Astrocyte (in vitro differentiated cells and primary cell): ENCODE measurements around the gene GRM4. TPM values are rescaled to one million over a fixed set of nuclear protein-coding genes. Genes with fewer than 3 reads are reported as not detected.

Source experiments
- DNase-seq: peaks from one replicate; pipeline ENCODE4 v3.0.0-alpha.2; 2010; ENCODE audit warnings: low read depth
- FAIRE-seq: peaks from 2 replicates; lab custom pipeline; 2011; peaks lifted over from hg19 to GRCh38; lab: Jason Lieb, UNC
- H2AFZ ChIP-seq: 2 replicates; pipeline ENCODE4 v1.6.0; 2012; ENCODE audit warnings: low read depth, low read length, inconsistent platforms
- H3K27ac ChIP-seq: 2 replicates; pipeline ENCODE4 v1.5.1; 2011; ENCODE audit warnings: low read depth, low read length, inconsistent platforms
- H3K27me3 ChIP-seq: 2 replicates; pipeline ENCODE4 v1.6.0; 2011; ENCODE audit warnings: low read length, inconsistent platforms; ENCODE audit not compliant: insufficient read depth
- H3K36me3 ChIP-seq: 2 replicates; pipeline ENCODE4 v1.5.1; 2011; ENCODE audit warnings: low read length, inconsistent platforms; ENCODE audit not compliant: insufficient read depth
- H3K4me1 ChIP-seq: 2 replicates; pipeline ENCODE4 v1.5.1; 2011; ENCODE audit warnings: low read length, inconsistent platforms; ENCODE audit not compliant: insufficient read depth
- H3K4me2 ChIP-seq: 2 replicates; pipeline ENCODE4 v1.6.0; 2012; ENCODE audit warnings: low read length, inconsistent platforms
- H3K4me3 ChIP-seq: 2 replicates; pipeline ENCODE4 v1.5.1; 2011; ENCODE audit warnings: low read depth, mild to moderate bottlenecking, low read length, inconsistent platforms; ENCODE audit not compliant: insufficient read depth
- H3K79me2 ChIP-seq: 2 replicates; pipeline ENCODE4 v1.6.0; 2012; ENCODE audit warnings: mild to moderate bottlenecking, low read length, inconsistent platforms; ENCODE audit not compliant: insufficient read depth
- H3K9ac ChIP-seq: 2 replicates; pipeline ENCODE4 v1.6.0; 2012; ENCODE audit warnings: mild to moderate bottlenecking, low read length, inconsistent platforms
- H3K9me3 ChIP-seq: 2 replicates; pipeline ENCODE4 v1.5.1; 2012; ENCODE audit warnings: low read depth, mild to moderate bottlenecking, low read length, inconsistent platforms; ENCODE audit not compliant: insufficient read depth
- H4K20me1 ChIP-seq: 2 replicates; pipeline ENCODE4 v1.6.0; 2012; ENCODE audit warnings: low read length, inconsistent platforms; ENCODE audit not compliant: insufficient read depth
- H3K27ac Mint-ChIP-seq: one replicate; pipeline ENCODE4 v1.8.0; 2021; ENCODE audit warnings: mild to moderate bottlenecking, mixed read lengths; ENCODE audit not compliant: unreplicated experiment
- H3K27me3 Mint-ChIP-seq: one replicate; pipeline ENCODE4 v1.8.0; 2021; ENCODE audit warnings: low read depth, mixed read lengths; ENCODE audit not compliant: unreplicated experiment
- H3K36me3 Mint-ChIP-seq: one replicate; pipeline ENCODE4 v1.8.0; 2021; ENCODE audit warnings: low read depth, mixed read lengths; ENCODE audit not compliant: unreplicated experiment
- H3K4me1 Mint-ChIP-seq: one replicate; pipeline ENCODE4 v1.8.0; 2021; ENCODE audit warnings: low read depth, mixed read lengths; ENCODE audit not compliant: unreplicated experiment
- H3K4me3 Mint-ChIP-seq: one replicate; pipeline ENCODE4 v1.8.0; 2021; ENCODE audit warnings: mild to moderate bottlenecking, moderate library complexity, mixed read lengths; ENCODE audit not compliant: unreplicated experiment
- H3K9me3 Mint-ChIP-seq: one replicate; pipeline ENCODE4 v1.8.0; 2021; ENCODE audit warnings: mild to moderate bottlenecking, mixed read lengths; ENCODE audit not compliant: unreplicated experiment
- CTCF ChIP-seq: IDR thresholded peaks from 2 replicates; pipeline ENCODE4 v1.5.1; 2011; ENCODE audit warnings: low read depth, mild to moderate bottlenecking, inconsistent platforms, low read length, moderate library complexity; ENCODE audit not compliant: insufficient read depth
- EZH2 ChIP-seq: IDR thresholded peaks from 2 replicates; pipeline ENCODE4 v1.6.1; 2012; ENCODE audit warnings: mild to moderate bottlenecking, low read length, inconsistent platforms; ENCODE audit not compliant: insufficient read depth
- total RNA-seq: library from RNA; stranded (reverse); gene quantifications from 2 replicates; pipeline ENCODE4 v1.2.1, GENCODE V29; 2021

The GRM4 gene
- total RNA-seq, 1 donor from 2014 or later = 0.30 TPM

DNA sequence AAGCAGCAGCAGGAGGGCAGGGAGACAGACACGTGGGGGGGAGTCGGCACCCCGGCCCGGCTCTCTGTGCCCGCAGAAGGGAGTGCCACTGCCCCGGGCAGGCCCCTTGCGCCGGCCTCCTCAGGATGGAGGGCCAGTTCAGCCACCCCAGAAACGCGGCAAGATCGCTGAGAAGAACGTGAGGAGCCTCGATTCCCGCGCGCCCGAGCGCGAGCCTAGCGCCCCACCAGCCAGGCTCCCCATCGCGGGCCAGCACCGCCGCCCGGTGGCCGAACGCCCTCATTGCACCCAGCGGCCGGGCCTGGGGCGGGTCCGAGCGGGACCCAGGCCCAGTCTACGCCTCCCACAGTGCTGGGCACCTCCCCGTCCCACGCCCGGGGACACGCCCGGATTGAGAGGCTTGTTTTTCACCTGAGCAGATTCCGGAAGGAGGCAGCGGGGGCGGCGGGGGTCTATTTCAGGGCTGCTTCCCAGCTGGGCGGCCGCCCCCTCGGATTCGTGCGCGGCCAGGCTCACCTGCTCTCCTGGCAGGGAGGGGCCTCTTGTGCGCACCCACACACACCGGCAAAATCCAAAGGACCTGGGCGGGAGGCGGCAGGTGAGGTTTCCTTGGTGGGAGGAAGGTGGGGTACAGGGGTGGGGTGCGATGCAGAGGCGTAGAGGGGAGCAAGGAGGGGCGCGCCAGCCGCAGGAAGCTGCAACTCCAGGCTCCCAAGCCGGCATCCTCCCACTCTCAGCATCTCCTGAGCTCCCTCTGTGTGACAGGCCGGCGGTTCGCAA lies 9.0 kb upstream of the GRM4 start:
- H2AFZ ChIP-seq = peak overlapping the region; percentile 81
- peaks cover 3% of the 10 kb centered on the region for H3K9me3 ChIP-seq
- no peak for FAIRE-seq
- H4K20me1 ChIP-seq = no peaks in the 10 kb centered on the region
- Mint-ChIP-seq H3K4me3 (peak overlapping the region; percentile 67), H3K36me3 (peaks cover 2% of the 10 kb centered on the region), H3K27me3 (peaks cover 66% of the 10 kb centered on the region), H3K27ac (no peak overlapping the region), H3K4me1 (no peaks in the 10 kb centered on the region), H3K9me3 (peaks cover 12% of the 10 kb centered on the region)
- peak; percentile 4 for DNase-seq
- no peak overlapping the region for H3K27ac ChIP-seq
- no peaks in the 10 kb centered on the region for H3K79me2 ChIP-seq
- H3K27me3 ChIP-seq = peaks cover 38% of the 10 kb centered on the region
- H3K4me1 ChIP-seq = peaks cover 6% of the 10 kb centered on the region
- H3K36me3 ChIP-seq = no peaks in the 10 kb centered on the region
- no peak overlapping the region for H3K4me3 ChIP-seq
- H3K4me2 ChIP-seq = peak overlapping the region; percentile 84
- TF ChIP-seq EZH2 (no peak), CTCF (peak; percentile 58)
- H3K9ac ChIP-seq = peak overlapping the region; percentile 35

GRCh38 chr6:34152806-34153520 lies 7.1 kb upstream of the GRM4 start:
- H3K27me3 Mint-ChIP-seq = peaks cover 84% of the 10 kb centered on the region
- peaks cover 6% of the 10 kb centered on the region for H3K4me1 ChIP-seq
- DNase-seq (no peak), FAIRE-seq (no peak)
- H3K9me3 Mint-ChIP-seq = peaks cover 3% of the 10 kb centered on the region
- H3K4me3 ChIP-seq = no peak overlapping the region
- H3K4me1 Mint-ChIP-seq = no peaks in the 10 kb centered on the region
- no peak overlapping the region for H3K4me2 ChIP-seq
- no peak for TF ChIP-seq CTCF
- no peak for TF ChIP-seq EZH2
- H3K27ac ChIP-seq = no peak overlapping the region
- peaks cover 2% of the 10 kb centered on the region for H3K36me3 Mint-ChIP-seq
- no peaks in the 10 kb centered on the region for H3K36me3 ChIP-seq
- no peak overlapping the region for H2AFZ ChIP-seq
- no peaks in the 10 kb centered on the region for H3K79me2 ChIP-seq
- H3K27me3 ChIP-seq = peaks cover 47% of the 10 kb centered on the region
- H3K9ac ChIP-seq = no peak overlapping the region
- H3K27ac Mint-ChIP-seq = peak overlapping the region; percentile 47
- no peaks in the 10 kb centered on the region for H4K20me1 ChIP-seq
- no peaks in the 10 kb centered on the region for H3K9me3 ChIP-seq
- H3K4me3 Mint-ChIP-seq = no peak overlapping the region
